Gastroesophageal sphincter (tissue), 4 donors: Measurements from ENCODE around the gene KNOP1. TPM values are rescaled to one million over a fixed set of nuclear protein-coding genes. Genes with fewer than 3 reads are reported as not detected.
A peak's percentile ranks its signal among the peaks of the same experiment; 100 is the strongest.

Experiments
- ATAC-seq: fragments of 150-250 bp; one replicate; pipeline ENCODE4 v1.9.1; 2016; ENCODE audit warnings: mild to moderate bottlenecking, moderate library complexity
- H3K27ac ChIP-seq, 4 donors: fragments of 200-600 bp; sonication (generic) in 3 of 4; 1 replicate in 3 of 4; 2 replicates in 1 of 4; pipeline ENCODE4 v1.5.1; 2016 to 2019
- H3K27me3 ChIP-seq: fragments of 200-600 bp; sonication (generic); one replicate; pipeline ENCODE4 v1.5.1; 2019
- H3K36me3 ChIP-seq, 2 donors: fragments of 200-600 bp; sonication (generic); one replicate each; pipeline ENCODE4 v1.5.1; 2019; ENCODE audit warnings: control low read depth in 1 of 2
- H3K4me1 ChIP-seq, 3 donors: fragments of 200-600 bp; sonication (generic); 1 replicate in 2 of 3; 2 replicates in 1 of 3; pipeline ENCODE4 v1.5.1; 2016 to 2019; ENCODE audit warnings: control low read depth in 2 of 3
- H3K4me3 ChIP-seq, 2 donors: fragments of 200-600 bp; sonication (generic); one replicate each; pipeline ENCODE4 v1.5.1; 2019; ENCODE audit warnings: mild to moderate bottlenecking in 1 of 2, moderate library complexity in 1 of 2
- H3K9me3 ChIP-seq, 3 donors: fragments of 200-600 bp; sonication (generic); one replicate each; pipeline ENCODE4 v1.5.1; 2017 to 2019; ENCODE audit warnings: control low read depth in 2 of 3
- CTCF ChIP-seq, 4 experiments: fragments of 200-600 bp in 2 of 4; fragments of 450-650 bp in 2 of 4; sonication (generic) in 1 of 4; IDR thresholded peaks; one replicate each; pipeline ENCODE4 v1.5.1; 2017 to 2019; ENCODE audit warnings: antibody characterized with exemption in 4 of 4, mild to moderate bottlenecking in 2 of 4, moderate library complexity in 2 of 4
- EP300 ChIP-seq: sonication (generic); formaldehyde crosslinking; IDR thresholded peaks from one replicate; pipeline ENCODE4 v1.6.1; 2017; ENCODE audit warnings: antibody characterized with exemption, mild to moderate bottlenecking
- POLR2A ChIP-seq, 2 donors: fragments of 450-650 bp; IDR thresholded peaks; one replicate each; pipeline ENCODE4 v1.6.1; 2017; ENCODE audit warnings: antibody characterized with exemption in 2 of 2, mild to moderate bottlenecking in 2 of 2, moderate library complexity in 1 of 2
- POLR2AphosphoS5 ChIP-seq: sonication (generic); formaldehyde crosslinking; IDR thresholded peaks from one replicate; pipeline ENCODE4 v1.6.1; 2017; ENCODE audit warnings: antibody characterized with exemption
- WGBS, 2 donors: methylation state at CpG; one replicate each; pipeline ENCODE4 v1.1.5; 2018; ENCODE audit warnings: low coverage in 1 of 2; 5-methylcytosine and 5-hydroxymethylcytosine counted together
- total RNA-seq, 4 donors: library from RNA; depleted of rRNA; stranded (reverse); fragments of >200 nt; gene quantifications; one replicate each; pipeline ENCODE4 v1.1.0, GENCODE V29; 2016

KNOP1 gene
- total RNA-seq, 4 donors from 2014 or later, result 6.9 to 14.5 (median 11.9) TPM

GRCh38 chr16:19754644-19755036 lies 36.6 kb upstream of the KNOP1 start:
- H3K4me1 ChIP-seq, result peaks cover 0 to 13% (median 0%) of the 10 kb centered on the region in 3 donors
- H3K36me3 ChIP-seq, result no peaks in the 10 kb centered on the region
- H3K9me3 ChIP-seq, result no peaks in the 10 kb centered on the region
- TF ChIP-seq POLR2A (IDR thresholded peaks at IDR 0.05) (no peak), POLR2AphosphoS5 (no peak), CTCF (IDR thresholded peaks at IDR 0.05) (no peak), EP300 (no peak)
- H3K27me3 ChIP-seq, result no peaks in the 10 kb centered on the region
- 80 to 83% methylated on average over 1 of the region's 1 CpG for WGBS, 2 donors
- H3K4me3 ChIP-seq, result no peak overlapping the region
- H3K27ac ChIP-seq, result peak overlapping the region in 2 of 4 donors; percentile 5 to 47
- ATAC-seq, result no peak

GRCh38 chr16:19753815-19754643 lies 36.0 kb upstream of the KNOP1 start:
- WGBS, 2 donors, result 67 to 78% methylated on average over 10 to 11 of the region's 12 CpGs
- TF ChIP-seq CTCF (IDR thresholded peaks at IDR 0.05) (no peak), EP300 (no peak), POLR2AphosphoS5 (no peak), POLR2A (IDR thresholded peaks at IDR 0.05) (no peak)
- H3K27ac ChIP-seq, result peak overlapping the region in 2 of 4 donors; percentile 40 to 54

GRCh38 chr16:19751478-19752385 lies 33.7 kb upstream of the KNOP1 start:
- H3K27me3 ChIP-seq, result no peaks in the 10 kb centered on the region
- TF ChIP-seq EP300 (no peak), POLR2AphosphoS5 (no peak), CTCF (IDR thresholded peaks at IDR 0.05) (no peak), POLR2A (IDR thresholded peaks at IDR 0.05) (no peak)
- H3K4me1 ChIP-seq, result peaks cover 0 to 9% (median 0%) of the 10 kb centered on the region in 3 donors
- ATAC-seq, result no peak
- H3K9me3 ChIP-seq, result no peaks in the 10 kb centered on the region
- 66 to 67% methylated on average over 4 to 6 of the region's 6 CpGs for WGBS, 2 donors
- H3K4me3 ChIP-seq, result no peak overlapping the region
- H3K27ac ChIP-seq, result no peak overlapping the region
- no peaks in the 10 kb centered on the region for H3K36me3 ChIP-seq

More at GRCh38 chr16:19753815-19754643, 36.0 kb upstream of the KNOP1 start:
- no peaks in the 10 kb centered on the region for H3K36me3 ChIP-seq
- H3K27me3 ChIP-seq, result no peaks in the 10 kb centered on the region
- peaks cover 0 to 13% (median 0%) of the 10 kb centered on the region in 3 donors for H3K4me1 ChIP-seq
- ATAC-seq, result no peak
- H3K9me3 ChIP-seq, result no peaks in the 10 kb centered on the region
- no peak overlapping the region for H3K4me3 ChIP-seq

GRCh38 chr16:19749571-19750080 lies 31.6 kb upstream of the KNOP1 start:
- WGBS, 2 donors, result 90 to 95% methylated on average over 1 to 3 of the region's 4 CpGs
- Histone ChIP-seq H3K4me1 (peaks cover 0 to 21% (median 0%) of the 10 kb centered on the region in 3 donors), H3K27ac (no peak overlapping the region), H3K9me3 (no peaks in the 10 kb centered on the region), H3K4me3 (no peak overlapping the region), H3K27me3 (no peaks in the 10 kb centered on the region), H3K36me3 (no peaks in the 10 kb centered on the region)
- ATAC-seq, result no peak
- TF ChIP-seq POLR2AphosphoS5 (no peak), EP300 (no peak), POLR2A (IDR thresholded peaks at IDR 0.05) (no peak), CTCF (IDR thresholded peaks at IDR 0.05) (no peak)
